Measurements from ENCODE around the gene THY1.
A peak's percentile ranks its signal among the peaks of the same experiment; 100 is the strongest.
"Not testable (repeated sequence)": the region's sequence is repeated elsewhere in the genome, so short reads cannot be mapped to it uniquely, and the experiment has no call there.

The THY1 gene

GRCh38 chr11:119402470-119402869 is 20.5 kb downstream of the THY1 start:
- Mint-ChIP-seq H3K27me3 (ENCODE audit: low read depth) (peaks cover 17% of the 10 kb centered on the region), H3K36me3 (ENCODE audit: low read depth) (no peaks in the 10 kb centered on the region), H3K9me3 (peaks cover 32% of the 10 kb centered on the region), H3K27ac (no peak overlapping the region), H3K4me3 (no peak overlapping the region), H3K4me1 (ENCODE audit: low read depth) (no peaks in the 10 kb centered on the region)
- no peak for DNase-seq (ENCODE audit: low spot score)

DNA sequence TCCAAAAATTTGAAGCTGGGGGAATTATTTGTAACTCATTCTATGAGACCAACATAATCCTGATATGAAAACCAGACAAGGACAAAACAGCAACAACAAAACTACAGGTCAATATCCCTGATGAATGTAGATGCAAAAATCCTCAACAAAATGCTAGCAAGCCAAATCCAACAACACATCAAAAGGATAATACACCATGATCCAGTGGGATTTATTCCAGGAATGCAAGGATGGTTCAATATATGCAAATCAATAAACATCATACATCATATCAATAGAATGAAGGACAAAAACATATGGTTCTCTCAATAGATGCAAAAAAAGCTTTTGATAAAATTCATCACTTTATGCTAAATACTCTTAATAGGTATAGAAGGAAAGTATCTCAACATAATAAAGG is 22.1 kb downstream of the THY1 start:
- peaks cover 36% of the 10 kb centered on the region for H3K9me3 Mint-ChIP-seq
- no peak overlapping the region for H3K4me3 Mint-ChIP-seq

DNA sequence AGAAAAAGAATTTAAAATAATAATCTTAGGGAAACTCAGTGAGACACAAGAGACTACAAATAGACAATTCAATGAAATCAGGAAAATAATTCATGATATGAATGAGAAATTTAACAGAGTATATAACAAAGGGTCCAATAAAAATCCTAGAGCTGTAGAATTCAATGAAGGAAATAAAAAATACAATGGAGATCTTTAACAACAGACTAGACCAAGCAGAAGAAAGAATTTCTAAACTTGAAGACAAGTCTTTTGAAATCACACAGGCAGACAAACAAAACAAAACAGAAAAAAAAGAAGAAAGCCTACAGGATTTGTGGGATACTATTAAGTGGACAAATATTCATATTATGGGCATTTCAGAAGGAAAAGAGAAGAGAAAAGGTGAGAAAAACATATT is 25.2 kb downstream of the THY1 start:
- Mint-ChIP-seq H3K4me1 (ENCODE audit: low read depth) (no peaks in the 10 kb centered on the region), H3K27ac (no peak overlapping the region), H3K36me3 (ENCODE audit: low read depth) (no peaks in the 10 kb centered on the region), H3K27me3 (ENCODE audit: low read depth) (peaks cover 33% of the 10 kb centered on the region), H3K9me3 (peaks cover 36% of the 10 kb centered on the region), H3K4me3 (no peak overlapping the region)
- no peak for DNase-seq (ENCODE audit: low spot score)

More for the DNA sequence above, 22.1 kb downstream of the THY1 start:
- peaks cover 20% of the 10 kb centered on the region for H3K27me3 Mint-ChIP-seq (ENCODE audit: low read depth)
- no peak overlapping the region for H3K27ac Mint-ChIP-seq
- DNase-seq (ENCODE audit: low spot score), result no peak
- H3K4me1 Mint-ChIP-seq (ENCODE audit: low read depth), result no peaks in the 10 kb centered on the region
- H3K36me3 Mint-ChIP-seq (ENCODE audit: low read depth), result no peaks in the 10 kb centered on the region

GRCh38 chr11:119396835-119397234 is 26.1 kb downstream of the THY1 start:
- H3K27me3 Mint-ChIP-seq (ENCODE audit: low read depth), result peaks cover 31% of the 10 kb centered on the region
- peaks cover 36% of the 10 kb centered on the region for H3K9me3 Mint-ChIP-seq
- H3K27ac Mint-ChIP-seq, result no peak overlapping the region
- no peaks in the 10 kb centered on the region for H3K4me1 Mint-ChIP-seq (ENCODE audit: low read depth)
- no peak for DNase-seq (ENCODE audit: low spot score)
- H3K4me3 Mint-ChIP-seq, result no peak overlapping the region
- H3K36me3 Mint-ChIP-seq (ENCODE audit: low read depth), result no peaks in the 10 kb centered on the region

DNA sequence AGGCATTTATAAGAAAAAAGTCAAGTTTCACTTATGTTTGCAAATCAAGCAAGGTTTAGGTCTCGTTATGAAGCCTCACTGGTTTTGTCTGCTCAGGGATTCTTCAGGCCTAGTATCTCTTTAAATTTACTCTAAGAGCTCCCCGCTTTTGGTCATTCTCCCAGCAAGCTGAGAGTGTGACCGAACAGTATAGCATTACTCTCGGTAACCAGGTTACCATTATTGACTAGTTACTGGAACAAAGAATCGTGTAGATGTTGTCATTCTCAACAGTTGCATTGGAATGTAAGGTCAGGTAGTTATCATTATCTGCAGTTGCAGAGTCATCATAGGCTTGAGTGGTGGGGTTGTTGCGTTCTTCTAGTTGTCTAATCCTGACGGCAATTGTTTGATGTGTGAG is 31.7 kb downstream of the THY1 start:
- no peaks in the 10 kb centered on the region for H3K9me3 Mint-ChIP-seq
- no peaks in the 10 kb centered on the region for H3K36me3 Mint-ChIP-seq (ENCODE audit: low read depth)
- H3K27ac Mint-ChIP-seq, result no peak overlapping the region
- no peak for DNase-seq (ENCODE audit: low spot score)
- no peaks in the 10 kb centered on the region for H3K4me1 Mint-ChIP-seq (ENCODE audit: low read depth)
- no peak overlapping the region for H3K4me3 Mint-ChIP-seq
- H3K27me3 Mint-ChIP-seq (ENCODE audit: low read depth), result peaks cover 13% of the 10 kb centered on the region

GRCh38 chr11:119389611-119390254 is 33.2 kb downstream of the THY1 start:
- Mint-ChIP-seq H3K4me1 (ENCODE audit: low read depth) (no peaks in the 10 kb centered on the region), H3K27ac (no peak overlapping the region), H3K9me3 (no peaks in the 10 kb centered on the region), H3K4me3 (no peak overlapping the region), H3K27me3 (ENCODE audit: low read depth) (peaks cover 10% of the 10 kb centered on the region), H3K36me3 (ENCODE audit: low read depth) (no peaks in the 10 kb centered on the region)
- no peak for DNase-seq (ENCODE audit: low spot score)

DNA sequence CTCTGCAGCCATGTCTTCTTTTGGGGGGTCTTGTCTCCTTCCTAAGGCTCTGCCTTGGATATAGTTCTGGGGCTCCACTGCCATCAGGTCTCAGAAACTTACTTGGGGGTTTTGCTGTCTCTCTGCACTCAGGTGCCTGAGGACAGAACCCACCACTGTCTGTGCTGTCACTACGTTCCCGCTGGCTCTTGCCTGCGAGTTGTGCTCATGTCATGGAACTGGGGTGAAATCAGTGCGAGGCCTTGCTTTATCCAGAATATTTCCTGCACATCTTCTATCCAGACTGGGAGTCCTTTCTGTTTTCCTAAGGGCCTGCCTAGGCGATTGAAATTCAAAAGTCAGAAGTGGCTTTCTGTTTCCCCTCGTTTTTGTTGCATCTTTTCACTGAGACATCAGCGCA is 34.9 kb downstream of the THY1 start:
- Mint-ChIP-seq H3K36me3 (ENCODE audit: low read depth) (no peaks in the 10 kb centered on the region), H3K4me3 (no peak overlapping the region), H3K27ac (no peak overlapping the region), H3K9me3 (no peaks in the 10 kb centered on the region), H3K27me3 (ENCODE audit: low read depth) (no peaks in the 10 kb centered on the region), H3K4me1 (ENCODE audit: low read depth) (no peaks in the 10 kb centered on the region)
- no peak for DNase-seq (ENCODE audit: low spot score)

DNA sequence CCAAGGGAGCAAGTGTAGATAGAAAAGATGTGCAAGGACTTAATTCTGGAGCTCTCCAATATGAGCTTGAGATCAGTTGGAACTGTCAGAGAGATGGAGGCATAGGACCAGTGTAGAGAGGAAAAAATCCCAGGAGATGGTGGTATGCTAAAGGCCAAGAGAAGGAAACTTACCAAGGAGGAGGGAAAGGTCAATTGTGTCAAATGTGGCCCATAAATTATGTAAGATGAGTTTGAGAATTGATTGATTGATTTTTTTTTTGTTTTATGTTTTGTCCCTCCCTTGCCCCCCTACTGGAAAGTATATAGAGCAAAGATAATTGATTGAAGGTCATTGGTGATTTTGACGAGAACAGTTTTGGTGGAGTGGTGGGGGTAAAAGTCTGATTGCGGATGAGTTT is 38.6 kb downstream of the THY1 start:
- Mint-ChIP-seq H3K36me3 (ENCODE audit: low read depth) (no peaks in the 10 kb centered on the region), H3K4me3 (no peak overlapping the region), H3K9me3 (no peaks in the 10 kb centered on the region), H3K4me1 (ENCODE audit: low read depth) (peaks cover 9% of the 10 kb centered on the region), H3K27me3 (ENCODE audit: low read depth) (no peaks in the 10 kb centered on the region), H3K27ac (no peak overlapping the region)
- no peak for DNase-seq (ENCODE audit: low spot score)

DNA sequence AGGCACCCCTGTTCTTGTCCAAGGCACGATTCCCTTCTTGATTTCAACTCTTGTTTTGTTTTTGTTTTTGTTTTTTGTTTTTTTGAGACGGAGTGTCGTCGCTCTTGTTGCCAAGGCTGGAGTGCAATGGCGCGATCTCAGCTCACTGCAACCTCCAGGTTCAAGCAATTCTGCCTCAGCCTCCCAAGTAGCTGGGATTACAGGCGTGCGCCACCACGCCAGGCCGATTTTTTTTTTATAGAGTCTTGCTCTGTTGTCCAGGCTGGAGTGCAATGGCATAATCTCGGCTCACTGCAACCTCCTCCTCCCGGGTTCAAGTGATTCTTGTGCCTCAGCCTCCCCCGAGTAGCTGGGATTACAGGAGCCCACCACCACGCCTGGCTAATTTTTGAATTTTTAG is 40.5 kb downstream of the THY1 start:
- not testable (repeated sequence) for H3K36me3 Mint-ChIP-seq (ENCODE audit: low read depth); H3K27ac Mint-ChIP-seq; H3K4me3 Mint-ChIP-seq; H3K9me3 Mint-ChIP-seq; H3K27me3 Mint-ChIP-seq (ENCODE audit: low read depth); H3K4me1 Mint-ChIP-seq (ENCODE audit: low read depth); DNase-seq (ENCODE audit: low spot score)

- Mint-ChIP-seq H3K4me1 (ENCODE audit: low read depth) (peaks cover 9% of the 10 kb centered on the region), H3K36me3 (ENCODE audit: low read depth) (no peaks in the 10 kb centered on the region), H3K27me3 (ENCODE audit: low read depth) (no peaks in the 10 kb centered on the region), H3K9me3 (no peaks in the 10 kb centered on the region), H3K4me3 (no peak overlapping the region), H3K27ac (no peak overlapping the region)
- no peak for DNase-seq (ENCODE audit: low spot score)
Observed at GRCh38 chr11:119382101-119382500, 40.9 kb downstream of the THY1 start.

DNA sequence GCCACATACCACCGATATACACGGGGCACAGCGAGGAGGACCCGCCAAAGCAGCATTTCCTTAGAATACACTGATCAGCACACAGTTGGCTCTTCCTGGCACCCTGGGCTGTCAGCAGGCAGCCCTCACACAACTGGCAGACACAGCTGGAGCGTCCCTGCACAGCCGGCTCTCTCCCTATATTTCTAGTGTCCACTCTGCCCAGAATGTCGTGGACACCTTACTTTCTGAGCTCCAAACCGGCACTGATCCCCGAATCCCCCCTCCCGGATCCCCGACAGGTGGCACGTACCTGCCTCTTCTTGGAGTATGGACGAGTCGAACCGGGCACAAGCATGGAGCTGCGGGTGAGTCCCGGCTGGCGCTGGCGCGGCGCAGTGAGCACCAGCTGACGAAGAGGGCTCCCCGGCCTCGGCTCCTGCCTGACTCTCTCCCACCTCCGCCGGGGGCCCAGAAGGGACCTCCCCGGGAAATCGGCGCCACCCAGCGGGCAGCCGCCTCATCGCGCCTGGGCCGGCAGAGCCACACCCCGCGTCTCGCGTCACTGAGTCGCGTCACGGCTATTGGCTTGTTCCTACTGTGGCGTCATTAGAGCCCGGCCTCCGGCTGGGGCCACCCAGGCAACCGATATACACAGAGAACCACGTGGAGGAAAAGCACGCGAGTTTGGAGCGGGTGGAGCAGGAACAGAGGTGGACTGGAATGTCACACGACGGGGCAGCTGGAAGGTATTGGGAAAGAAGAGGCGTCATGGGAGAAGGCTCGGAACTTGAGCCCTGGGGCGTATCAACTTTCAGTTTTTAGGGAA is 41.6 kb downstream of the THY1 start, which contains the start of gene USP2:
TSS of gene USP2 (minus strand) at position 510 of the 808 bp plus-strand sequence. CDS start 8,210 bp downstream, outside the sequence.
- Mint-ChIP-seq H3K27me3 (ENCODE audit: low read depth) (no peaks in the 10 kb centered on the region), H3K4me1 (ENCODE audit: low read depth) (peaks cover 9% of the 10 kb centered on the region), H3K27ac (peak within 1 kb of the TSS; percentile 38), H3K9me3 (no peaks in the 10 kb centered on the region), H3K4me3 (no peak within 1 kb of the TSS), H3K36me3 (ENCODE audit: low read depth) (no peaks in the 10 kb centered on the region)
- peak; percentile 97 for DNase-seq (ENCODE audit: low spot score)

DNA sequence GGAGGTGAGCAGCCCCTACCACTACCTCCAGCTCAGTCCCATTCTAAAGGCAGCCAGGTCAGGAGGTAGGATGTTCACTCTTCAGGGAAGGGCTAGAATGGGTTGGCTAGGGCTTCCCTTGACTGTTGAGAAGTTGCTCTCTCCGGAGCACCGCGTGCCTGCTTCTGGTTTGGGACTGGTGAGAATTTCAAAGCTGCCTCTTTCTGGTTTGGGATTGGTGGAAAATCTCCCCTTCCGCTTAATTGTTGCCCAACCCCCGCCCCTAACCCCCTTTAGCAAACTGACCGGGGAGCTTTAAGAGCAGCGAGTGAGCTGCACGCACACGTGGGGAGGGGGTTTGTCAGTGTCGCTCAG is 42.2 kb downstream of the THY1 start:
- Mint-ChIP-seq H3K27ac (peak overlapping the region; percentile 38), H3K4me3 (no peak overlapping the region), H3K27me3 (ENCODE audit: low read depth) (no peaks in the 10 kb centered on the region), H3K9me3 (no peaks in the 10 kb centered on the region), H3K4me1 (ENCODE audit: low read depth) (peaks cover 9% of the 10 kb centered on the region), H3K36me3 (ENCODE audit: low read depth) (no peaks in the 10 kb centered on the region)
- no peak for DNase-seq (ENCODE audit: low spot score)

DNA sequence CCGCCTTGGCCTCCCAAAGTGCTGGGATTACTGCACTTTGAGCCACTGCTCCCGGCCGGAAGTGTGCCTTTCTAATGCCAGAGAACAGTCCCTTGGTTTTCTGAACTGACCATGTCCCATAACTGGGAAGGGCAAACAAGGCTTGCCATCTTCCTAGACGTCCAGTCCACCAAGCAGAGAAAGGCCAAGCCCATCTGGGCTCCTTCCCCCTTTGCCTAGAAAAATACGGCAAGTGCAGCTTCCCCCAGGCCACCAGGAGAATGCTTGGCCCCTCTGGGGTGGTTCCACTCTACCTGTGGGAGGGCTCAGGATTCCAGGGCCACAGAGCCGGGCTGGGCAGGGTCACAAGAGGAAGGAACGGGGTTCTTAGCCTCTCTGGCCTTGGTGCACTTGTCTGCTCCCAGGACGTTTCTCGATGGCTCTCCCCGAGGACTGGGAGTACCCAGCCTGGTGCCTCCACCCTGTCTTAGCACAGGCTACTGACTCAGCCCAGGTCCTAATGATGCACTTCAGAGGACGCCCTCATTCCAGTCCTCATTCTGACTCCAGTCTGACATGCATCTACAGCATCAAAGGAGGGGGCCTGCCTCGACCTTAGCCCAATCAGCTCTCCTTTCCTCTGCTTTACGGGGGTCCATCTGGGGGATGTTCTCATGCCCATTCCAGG is 42.7 kb downstream of the THY1 start:
- no peak overlapping the region for H3K4me3 Mint-ChIP-seq
- no peaks in the 10 kb centered on the region for H3K9me3 Mint-ChIP-seq
- H3K36me3 Mint-ChIP-seq (ENCODE audit: low read depth), result no peaks in the 10 kb centered on the region
- H3K4me1 Mint-ChIP-seq (ENCODE audit: low read depth), result peaks cover 9% of the 10 kb centered on the region
- H3K27me3 Mint-ChIP-seq (ENCODE audit: low read depth), result no peaks in the 10 kb centered on the region
- H3K27ac Mint-ChIP-seq, result no peak overlapping the region
- DNase-seq (ENCODE audit: low spot score), result no peak

- Mint-ChIP-seq H3K4me3 (peak overlapping the region; percentile 2), H3K9me3 (no peaks in the 10 kb centered on the region), H3K36me3 (ENCODE audit: low read depth) (no peaks in the 10 kb centered on the region), H3K4me1 (ENCODE audit: low read depth) (peaks cover 9% of the 10 kb centered on the region), H3K27me3 (ENCODE audit: low read depth) (no peaks in the 10 kb centered on the region), H3K27ac (no peak overlapping the region)
- DNase-seq (ENCODE audit: low spot score), result no peak
Observed at GRCh38 chr11:119378851-119379465, 44.0 kb downstream of the THY1 start.
